MM.1S (cell line): ENCODE data around the gene SLC24A1.

ENCODE experiments used
- CTCF ChIP-seq: fragments of 300-600 bp; sonication (generic); IDR thresholded peaks from 2 replicates; pipeline ENCODE4 v1.5.1; 2016; ENCODE audit warnings: antibody characterized with exemption, low read length, mixed read lengths
- EZH2 ChIP-seq: fragments of 300-600 bp; sonication (generic); optimal IDR thresholded peaks from 2 replicates; pipeline ENCODE3; 2017; ENCODE audit warnings: low read depth, mild to moderate bottlenecking, antibody characterized with exemption, low read length, mixed read lengths
- EZH2phosphoT487 ChIP-seq: fragments of 300-600 bp; sonication (generic); IDR thresholded peaks from 2 replicates; pipeline ENCODE4 v1.6.1; 2018; ENCODE audit warnings: antibody characterized with exemption, low read length

- TF ChIP-seq CTCF: no peak
- no peak for TF ChIP-seq EZH2
- TF ChIP-seq EZH2phosphoT487: no peak
Observed at GRCh38 chr15:65634356-65634755, 12.6 kb downstream of the SLC24A1 start.
